ENCODE data around the gene KCND3. TPM values are rescaled to one million over a fixed set of nuclear protein-coding genes. Genes with fewer than 3 reads are reported as not detected.

The KCND3 gene
- total RNA-seq, 1 donor from 2014 or later: 0.81 TPM

DNA sequence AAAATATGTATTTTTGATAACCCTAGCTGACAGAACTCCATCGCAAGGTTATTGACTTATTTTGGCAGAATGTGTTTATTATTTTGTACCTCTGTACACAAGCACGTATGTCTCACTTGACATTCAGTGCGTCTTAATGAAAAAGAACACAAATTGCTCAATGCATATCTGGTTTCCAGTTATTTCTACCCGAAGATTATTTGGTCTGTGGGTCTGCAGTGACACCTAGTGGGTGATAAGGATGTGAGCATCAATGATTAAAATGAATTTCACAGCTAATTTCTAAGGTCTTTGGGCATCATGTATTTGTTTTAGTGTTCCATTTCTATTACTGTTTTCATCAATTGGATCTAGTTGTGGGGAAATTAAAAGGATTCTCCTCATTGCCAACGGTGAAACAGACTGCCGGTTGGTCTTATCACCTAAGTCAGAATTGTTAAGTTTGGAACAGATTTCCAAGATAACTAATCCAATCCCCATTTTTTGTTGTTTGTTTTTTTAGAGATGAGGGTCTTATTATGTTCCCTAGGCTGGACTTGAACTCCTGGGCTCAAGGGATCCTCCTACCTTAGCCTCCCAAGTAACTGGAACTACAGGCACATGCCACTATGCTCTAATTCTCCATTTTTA lies 219.8 kb downstream of the KCND3 start:
- H3K27ac Mint-ChIP-seq: no peak overlapping the region
- H3K27me3 Mint-ChIP-seq: no peaks in the 10 kb centered on the region
- TF ChIP-seq, protein P1, sequence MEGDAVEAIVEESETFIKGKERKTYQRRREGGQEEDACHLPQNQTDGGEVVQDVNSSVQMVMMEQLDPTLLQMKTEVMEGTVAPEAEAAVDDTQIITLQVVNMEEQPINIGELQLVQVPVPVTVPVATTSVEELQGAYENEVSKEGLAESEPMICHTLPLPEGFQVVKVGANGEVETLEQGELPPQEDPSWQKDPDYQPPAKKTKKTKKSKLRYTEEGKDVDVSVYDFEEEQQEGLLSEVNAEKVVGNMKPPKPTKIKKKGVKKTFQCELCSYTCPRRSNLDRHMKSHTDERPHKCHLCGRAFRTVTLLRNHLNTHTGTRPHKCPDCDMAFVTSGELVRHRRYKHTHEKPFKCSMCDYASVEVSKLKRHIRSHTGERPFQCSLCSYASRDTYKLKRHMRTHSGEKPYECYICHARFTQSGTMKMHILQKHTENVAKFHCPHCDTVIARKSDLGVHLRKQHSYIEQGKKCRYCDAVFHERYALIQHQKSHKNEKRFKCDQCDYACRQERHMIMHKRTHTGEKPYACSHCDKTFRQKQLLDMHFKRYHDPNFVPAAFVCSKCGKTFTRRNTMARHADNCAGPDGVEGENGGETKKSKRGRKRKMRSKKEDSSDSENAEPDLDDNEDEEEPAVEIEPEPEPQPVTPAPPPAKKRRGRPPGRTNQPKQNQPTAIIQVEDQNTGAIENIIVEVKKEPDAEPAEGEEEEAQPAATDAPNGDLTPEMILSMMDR (IDR thresholded peaks at IDR 0.05; ENCODE audit: unreplicated experiment): peak; percentile 85
- no peaks in the 10 kb centered on the region for H3K9me3 Mint-ChIP-seq (ENCODE audit: low read depth)
- no peak overlapping the region for H3K4me3 Mint-ChIP-seq (ENCODE audit: low read depth)
- peaks cover 7% of the 10 kb centered on the region for H3K36me3 Mint-ChIP-seq (ENCODE audit: insufficient read depth)
- H3K4me1 Mint-ChIP-seq (ENCODE audit: low read depth): peaks cover 2% of the 10 kb centered on the region
- no peak for DNase-seq (ENCODE audit: low spot score, unreplicated experiment)

DNA sequence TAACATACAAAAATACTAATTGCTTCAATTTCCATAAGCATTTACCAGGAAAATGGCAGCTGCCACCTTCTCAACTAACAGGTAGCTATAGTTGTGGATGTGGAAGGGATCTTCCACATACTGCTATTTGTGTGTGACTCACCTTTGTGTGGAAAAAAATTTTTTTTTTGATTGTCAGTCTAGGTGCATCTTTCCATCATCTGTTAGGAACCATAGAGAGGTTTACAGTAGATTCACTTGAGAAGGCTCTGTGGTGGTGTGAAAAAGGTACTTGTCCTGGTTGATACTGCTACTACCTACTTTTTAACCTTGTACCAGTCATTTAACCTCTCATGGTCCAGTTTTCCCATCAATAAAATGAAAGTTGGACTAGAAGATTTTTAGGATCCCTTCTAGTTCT lies 220.8 kb downstream of the KCND3 start:
- H3K36me3 Mint-ChIP-seq (ENCODE audit: insufficient read depth): peaks cover 7% of the 10 kb centered on the region
- H3K4me3 Mint-ChIP-seq (ENCODE audit: low read depth): no peak overlapping the region
- peaks cover 2% of the 10 kb centered on the region for H3K4me1 Mint-ChIP-seq (ENCODE audit: low read depth)
- H3K27ac Mint-ChIP-seq: no peak overlapping the region
- no peaks in the 10 kb centered on the region for H3K27me3 Mint-ChIP-seq
- DNase-seq (ENCODE audit: low spot score, unreplicated experiment): no peak
- TF ChIP-seq, protein P1 (IDR thresholded peaks at IDR 0.05; ENCODE audit: unreplicated experiment): no peak
- H3K9me3 Mint-ChIP-seq (ENCODE audit: low read depth): no peaks in the 10 kb centered on the region

DNA sequence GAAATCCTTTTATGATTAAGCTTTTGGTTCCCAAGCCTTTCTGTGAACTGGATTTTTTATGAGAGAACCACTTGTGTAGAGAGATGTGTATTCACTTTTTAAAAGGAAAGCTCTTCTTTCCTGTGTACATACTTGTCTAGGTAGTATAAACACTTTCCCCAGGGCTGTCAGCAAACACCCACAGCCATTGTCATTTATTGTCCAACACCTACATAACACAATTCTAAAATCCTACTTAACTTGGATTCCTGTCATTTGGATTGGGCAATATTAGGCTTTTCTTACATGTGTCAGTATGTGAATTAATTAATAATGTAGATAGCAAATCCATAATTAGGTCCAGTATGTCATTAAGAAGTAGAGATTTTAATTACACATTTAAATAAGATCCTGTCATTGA lies 221.4 kb downstream of the KCND3 start:
- Mint-ChIP-seq H3K4me3 (ENCODE audit: low read depth) (no peak overlapping the region), H3K4me1 (ENCODE audit: low read depth) (peaks cover 2% of the 10 kb centered on the region), H3K9me3 (ENCODE audit: low read depth) (no peaks in the 10 kb centered on the region), H3K27ac (no peak overlapping the region), H3K27me3 (no peaks in the 10 kb centered on the region), H3K36me3 (ENCODE audit: insufficient read depth) (peaks cover 7% of the 10 kb centered on the region)
- TF ChIP-seq, protein P1 (IDR thresholded peaks at IDR 0.05; ENCODE audit: unreplicated experiment): no peak
- DNase-seq (ENCODE audit: low spot score, unreplicated experiment): no peak

DNA sequence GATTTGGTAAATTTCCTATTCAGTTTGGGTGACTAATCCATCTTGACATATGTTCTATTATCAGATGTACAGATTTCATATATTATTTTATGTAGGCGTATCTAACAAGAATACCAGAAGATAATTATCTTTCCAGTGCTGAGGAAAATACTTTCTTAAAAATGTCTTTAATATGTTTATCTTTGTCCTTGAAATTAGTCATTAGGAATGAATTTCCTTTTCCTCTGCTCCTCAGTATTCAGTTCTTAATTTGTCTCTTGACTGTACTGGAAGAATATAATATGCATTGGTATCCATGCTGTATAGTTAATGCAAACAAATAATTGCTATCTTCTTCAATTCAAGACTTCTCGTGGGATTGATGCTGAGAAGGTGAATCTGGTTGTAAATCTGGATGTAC lies 227.1 kb downstream of the KCND3 start:
- Mint-ChIP-seq H3K36me3 (ENCODE audit: insufficient read depth) (peaks cover 34% of the 10 kb centered on the region), H3K4me3 (ENCODE audit: low read depth) (no peak overlapping the region), H3K9me3 (ENCODE audit: low read depth) (no peaks in the 10 kb centered on the region), H3K27ac (no peak overlapping the region), H3K27me3 (no peaks in the 10 kb centered on the region), H3K4me1 (ENCODE audit: low read depth) (peaks cover 1% of the 10 kb centered on the region)
- no peak for DNase-seq (ENCODE audit: low spot score, unreplicated experiment)
- TF ChIP-seq, protein P1 (IDR thresholded peaks at IDR 0.05; ENCODE audit: unreplicated experiment): no peak

DNA sequence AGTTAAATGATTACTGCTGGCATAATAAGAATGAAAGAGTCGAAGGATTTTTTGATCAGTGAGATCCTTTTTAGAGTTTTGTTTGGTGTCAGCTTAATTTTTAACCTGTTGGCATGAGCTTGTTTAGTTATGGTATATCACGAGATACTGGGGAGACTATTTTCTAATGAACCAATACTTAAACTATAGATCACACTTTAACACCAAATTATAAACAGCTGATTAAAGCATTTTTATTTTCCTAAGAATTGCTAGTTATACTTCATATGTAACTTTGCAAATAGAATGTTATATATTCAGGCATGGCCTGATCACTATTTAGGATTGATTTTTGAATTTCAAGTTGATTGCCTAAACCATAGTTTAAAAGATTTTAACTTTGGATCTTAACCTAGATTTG lies 227.8 kb downstream of the KCND3 start:
- TF ChIP-seq, protein P1 (IDR thresholded peaks at IDR 0.05; ENCODE audit: unreplicated experiment): no peak
- H3K9me3 Mint-ChIP-seq (ENCODE audit: low read depth): no peaks in the 10 kb centered on the region
- DNase-seq (ENCODE audit: low spot score, unreplicated experiment): no peak
- H3K27me3 Mint-ChIP-seq: no peaks in the 10 kb centered on the region
- no peak overlapping the region for H3K27ac Mint-ChIP-seq
- peaks cover 6% of the 10 kb centered on the region for H3K4me1 Mint-ChIP-seq (ENCODE audit: low read depth)
- peaks cover 34% of the 10 kb centered on the region for H3K36me3 Mint-ChIP-seq (ENCODE audit: insufficient read depth)
- H3K4me3 Mint-ChIP-seq (ENCODE audit: low read depth): no peak overlapping the region

Data from progenitor cell of endocrine pancreas (in vitro differentiated cells).